Gastroesophageal sphincter (tissue), 3 donors: ENCODE measurements around the gene ARL17B.
"Not testable (repeated sequence)": the region's sequence is repeated elsewhere in the genome, so short reads cannot be mapped to it uniquely, and the experiment has no call there.

ENCODE experiments used
- CTCF ChIP-seq, 4 experiments: fragments of 200-600 bp in 2 of 4; fragments of 450-650 bp in 2 of 4; sonication (generic) in 1 of 4; IDR thresholded peaks; one replicate each; pipeline ENCODE4 v1.5.1; 2017 to 2019; ENCODE audit warnings: antibody characterized with exemption in 4 of 4, mild to moderate bottlenecking in 2 of 4, moderate library complexity in 2 of 4
- EP300 ChIP-seq: sonication (generic); formaldehyde crosslinking; IDR thresholded peaks from one replicate; pipeline ENCODE4 v1.6.1; 2017; ENCODE audit warnings: antibody characterized with exemption, mild to moderate bottlenecking
- POLR2A ChIP-seq, 2 donors: fragments of 450-650 bp; IDR thresholded peaks; one replicate each; pipeline ENCODE4 v1.6.1; 2017; ENCODE audit warnings: antibody characterized with exemption in 2 of 2, mild to moderate bottlenecking in 2 of 2, moderate library complexity in 1 of 2

GRCh38 chr17:46252804-46253203, 108.8 kb downstream of the ARL17B start:
- TF ChIP-seq CTCF (IDR thresholded peaks at IDR 0.05); POLR2A (IDR thresholded peaks at IDR 0.05); EP300: not testable (repeated sequence)
